WERI-Rb-1 (cell line): ENCODE measurements around the gene MYL6B.
"Not testable (repeated sequence)": the region's sequence is repeated elsewhere in the genome, so short reads cannot be mapped to it uniquely, and the experiment has no call there.

Experiments used
- DNase-seq: peaks from one replicate; pipeline ENCODE4 v3.0.0-alpha.2; 2020
- H3K27ac ChIP-seq: fragments of 250-450 bp; sonication (Bioruptor Pico); 2 replicates; pipeline ENCODE4 v1.5.1; 2020; ENCODE audit warnings: mild to moderate bottlenecking, moderate library complexity
- H3K27me3 ChIP-seq: fragments of 250-450 bp; sonication (Bioruptor Pico); 2 replicates; pipeline ENCODE4 v1.5.1; 2021; ENCODE audit warnings: mild to moderate bottlenecking, low read depth, moderate library complexity; ENCODE audit not compliant: insufficient read depth, severe bottlenecking
- H3K36me3 ChIP-seq: fragments of 250-450 bp; sonication (Bioruptor Pico); 2 replicates; pipeline ENCODE4 v1.5.1; 2020; ENCODE audit warnings: mild to moderate bottlenecking, moderate library complexity
- H3K4me3 ChIP-seq: 2 replicates; pipeline ENCODE4 v1.5.1; 2011; ENCODE audit warnings: low read depth, mild to moderate bottlenecking, control low read depth, low read length
- H3K9me3 ChIP-seq: fragments of 250-450 bp; sonication (Bioruptor Pico); 2 replicates; pipeline ENCODE4 v1.5.1; 2021; ENCODE audit warnings: mild to moderate bottlenecking, moderate library complexity; ENCODE audit not compliant: severe bottlenecking
- CTCF ChIP-seq: IDR thresholded peaks from 2 replicates; pipeline ENCODE4 v1.5.1; 2011; ENCODE audit warnings: low read depth, mild to moderate bottlenecking, control low read depth, inconsistent platforms, low read length

MYL6B gene

DNA sequence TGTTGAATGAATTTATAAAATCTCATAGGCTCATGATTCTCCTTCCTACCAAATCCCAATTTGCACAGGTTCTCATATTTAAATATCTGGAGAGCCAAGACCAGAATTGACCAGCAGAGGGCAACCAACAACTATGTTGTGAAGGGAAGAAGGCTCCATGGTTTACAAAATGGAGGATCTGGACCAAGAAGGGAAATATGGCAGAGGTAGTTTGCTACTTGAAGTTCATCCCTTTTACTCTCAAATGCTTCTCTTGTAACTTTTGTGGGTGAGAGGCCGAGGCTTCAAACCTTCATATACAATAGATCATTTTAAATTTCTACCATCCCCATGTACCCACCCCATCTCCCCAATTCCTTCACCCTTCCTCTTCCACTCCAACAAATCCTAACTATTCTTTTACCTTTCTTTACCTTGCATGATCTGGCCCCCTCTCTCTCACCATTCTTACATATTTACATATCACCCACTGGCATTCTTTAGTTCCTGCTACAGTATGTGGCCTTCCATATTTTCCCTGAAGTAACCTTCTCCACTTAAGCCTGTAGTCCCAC is 40.7 kb downstream of the MYL6B start:
- no peak overlapping the region for H3K27ac ChIP-seq
- H3K4me3 ChIP-seq: no peak overlapping the region
- peak; percentile 78 for DNase-seq
- TF ChIP-seq CTCF: peak; percentile 67
- peaks cover 4% of the 10 kb centered on the region; the same call in 1 of the 2 replicates for H3K36me3 ChIP-seq
- H3K9me3 ChIP-seq: no peaks in the 10 kb centered on the region
- no peaks in the 10 kb centered on the region for H3K27me3 ChIP-seq

DNA sequence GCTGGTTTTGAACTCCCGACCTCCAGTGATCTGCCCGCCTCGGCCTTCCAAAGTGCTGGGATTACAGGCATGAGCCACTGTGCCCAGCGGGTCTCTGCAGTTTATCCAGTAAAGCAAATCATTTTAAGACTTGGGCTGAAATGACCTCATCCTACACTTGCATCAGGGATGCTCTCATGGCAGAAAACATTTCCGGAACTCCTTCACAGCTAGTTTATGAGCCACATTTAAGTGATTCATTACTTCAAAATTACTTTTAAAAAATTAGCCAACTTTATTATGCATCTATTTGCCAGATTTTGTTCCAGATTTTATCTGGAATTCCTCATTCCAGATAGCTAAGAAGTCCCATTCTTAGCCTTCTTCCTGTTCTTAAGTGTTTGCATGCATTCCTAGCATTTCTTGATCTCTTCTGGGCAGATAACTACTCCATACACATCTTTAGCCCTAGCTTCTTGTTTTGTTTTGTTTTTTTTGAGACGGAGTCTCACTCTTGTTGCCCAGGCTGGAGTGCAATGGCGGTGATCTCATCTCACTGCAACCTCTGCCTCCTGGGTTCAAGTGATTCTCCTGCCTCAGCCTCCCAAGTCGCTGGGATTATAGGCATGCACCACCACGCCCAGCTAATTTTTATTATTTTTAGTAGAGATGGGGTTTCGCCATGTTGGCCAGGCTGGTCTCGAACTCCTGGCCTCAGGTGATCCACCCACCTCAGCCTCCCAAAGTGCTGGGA is 44.6 kb downstream of the MYL6B start:
- not testable (repeated sequence) for H3K36me3 ChIP-seq, H3K4me3 ChIP-seq, H3K27ac ChIP-seq, H3K27me3 ChIP-seq, H3K9me3 ChIP-seq, DNase-seq

DNA sequence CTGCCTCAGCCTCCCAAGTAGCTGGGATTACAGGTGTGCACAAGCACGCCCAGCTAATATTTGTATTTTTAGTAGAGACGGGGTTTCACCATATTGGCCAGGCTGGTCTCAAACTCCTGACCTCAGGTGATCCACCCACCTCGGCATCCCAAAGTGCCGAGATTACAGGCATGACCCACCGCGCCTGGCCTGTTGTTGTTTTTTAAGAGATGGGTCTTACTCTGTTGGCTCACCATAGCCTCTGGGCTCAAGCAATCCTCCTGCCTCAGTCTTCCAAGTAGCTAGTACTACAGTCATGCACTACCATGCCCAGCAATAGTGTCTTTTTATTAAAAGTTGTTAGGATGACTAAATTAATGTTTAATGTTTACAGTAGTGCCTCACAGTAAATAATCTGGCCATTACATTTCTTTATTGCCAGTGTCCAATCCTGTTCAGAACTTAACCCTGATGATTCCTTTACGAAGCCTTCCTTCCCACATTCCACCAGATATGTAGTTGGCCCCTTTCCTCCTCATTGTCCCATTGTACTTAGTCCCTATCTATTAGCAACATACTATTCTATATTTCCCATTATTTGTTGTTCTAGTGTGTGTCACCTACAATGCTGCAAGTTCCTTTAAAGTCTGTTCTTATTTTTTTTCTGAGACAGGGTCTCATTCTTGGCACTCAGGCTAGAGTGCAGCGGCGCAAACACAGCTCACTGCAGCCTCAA is 45.7 kb downstream of the MYL6B start:
- Histone ChIP-seq H3K27ac (no peak overlapping the region), H3K4me3 (no peak overlapping the region), H3K36me3 (no peaks in the 10 kb centered on the region), H3K27me3 (no peaks in the 10 kb centered on the region), H3K9me3 (no peaks in the 10 kb centered on the region)
- DNase-seq: no peak
- no peak for TF ChIP-seq CTCF

DNA sequence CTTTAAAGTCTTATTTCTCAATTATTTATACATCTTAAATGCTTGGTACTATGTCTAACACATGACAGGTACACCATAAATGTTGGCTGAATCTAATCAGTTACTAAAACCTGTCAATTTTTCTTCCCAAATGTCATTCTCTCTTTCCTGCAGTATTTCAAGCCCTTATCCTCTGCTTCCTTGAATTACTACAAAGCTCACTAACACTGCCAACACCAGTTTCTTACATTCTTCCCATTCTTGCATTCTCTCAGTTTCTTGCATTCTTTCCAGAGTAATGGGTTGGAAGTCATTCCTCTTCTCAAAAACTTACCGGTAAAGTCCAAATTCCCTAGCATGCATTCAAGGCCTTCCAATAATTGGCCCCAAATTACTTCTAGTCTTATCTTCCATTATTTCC is 46.4 kb downstream of the MYL6B start:
- no peak for TF ChIP-seq CTCF
- no peak for DNase-seq

GRCh38 chr12:56202366-56202765 is 50.0 kb downstream of the MYL6B start:
- no peak for DNase-seq
- TF ChIP-seq CTCF: no peak
- no peak overlapping the region for H3K4me3 ChIP-seq
- no peak overlapping the region for H3K27ac ChIP-seq
- no peaks in the 10 kb centered on the region for H3K27me3 ChIP-seq
- no peaks in the 10 kb centered on the region for H3K9me3 ChIP-seq
- peaks cover 17% of the 10 kb centered on the region for H3K36me3 ChIP-seq

More for the DNA sequence above, 46.4 kb downstream of the MYL6B start:
- no peaks in the 10 kb centered on the region for H3K36me3 ChIP-seq
- H3K27ac ChIP-seq: no peak overlapping the region
- H3K9me3 ChIP-seq: no peaks in the 10 kb centered on the region
- no peaks in the 10 kb centered on the region for H3K27me3 ChIP-seq
- no peak overlapping the region for H3K4me3 ChIP-seq

DNA sequence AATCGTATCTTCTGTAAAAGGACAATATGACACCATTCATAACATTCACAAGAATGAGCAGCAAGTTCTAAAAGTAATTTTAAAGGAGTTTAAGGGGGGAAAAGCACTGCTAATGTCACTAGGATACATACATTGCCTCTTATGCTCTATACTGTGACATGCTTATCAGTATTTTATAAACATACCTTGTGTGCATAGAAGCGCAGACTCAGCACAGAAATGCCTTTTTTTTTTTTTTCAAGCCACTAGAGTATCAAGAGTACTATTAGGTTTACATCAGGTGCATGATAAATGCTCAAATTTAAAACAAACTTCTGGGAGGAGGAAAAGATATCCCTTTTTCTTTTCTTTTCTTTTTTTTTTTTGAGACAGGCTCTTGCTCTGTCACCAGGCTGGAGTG is 50.5 kb downstream of the MYL6B start:
- H3K27me3 ChIP-seq: no peaks in the 10 kb centered on the region
- H3K9me3 ChIP-seq: no peaks in the 10 kb centered on the region
- H3K4me3 ChIP-seq: no peak overlapping the region
- no peak overlapping the region for H3K27ac ChIP-seq
- DNase-seq: no peak
- peaks cover 22% of the 10 kb centered on the region for H3K36me3 ChIP-seq
- TF ChIP-seq CTCF: no peak
